NCI-H226 (cell line): ENCODE measurements around the gene SLC35F3.
A peak's percentile ranks its signal among the peaks of the same experiment; 100 is the strongest.
"Not testable (repeated sequence)": the region's sequence is repeated elsewhere in the genome, so short reads cannot be mapped to it uniquely, and the experiment has no call there.

ENCODE experiments used
- DNase-seq: peaks from one replicate; pipeline ENCODE4 v3.0.0-alpha.2; 2015

Gene SLC35F3

GRCh38 chr1:234300096-234300495 lies 395.6 kb downstream of the SLC35F3 start:
- no peak for DNase-seq

GRCh38 chr1:234301663-234302062 lies 397.2 kb downstream of the SLC35F3 start:
- DNase-seq: not testable (repeated sequence)

GRCh38 chr1:234302354-234302962 lies 398.0 kb downstream of the SLC35F3 start:
- DNase-seq: no peak

GRCh38 chr1:234303231-234303630 lies 398.8 kb downstream of the SLC35F3 start:
- DNase-seq: no peak

GRCh38 chr1:234307726-234308125 lies 403.2 kb downstream of the SLC35F3 start:
- no peak for DNase-seq

- DNase-seq: no peak
These were observed 404.7 kb downstream of the SLC35F3 start for GRCh38 chr1:234309243-234309597.

GRCh38 chr1:234309598-234310459 lies 405.4 kb downstream of the SLC35F3 start:
- DNase-seq: peak; percentile 12

- no peak for DNase-seq
These were observed 406.0 kb downstream of the SLC35F3 start for GRCh38 chr1:234310460-234310817.

GRCh38 chr1:234311414-234311813 lies 406.9 kb downstream of the SLC35F3 start:
- no peak for DNase-seq

GRCh38 chr1:234313171-234313570 lies 408.7 kb downstream of the SLC35F3 start:
- no peak for DNase-seq

GRCh38 chr1:234315091-234315541 lies 410.6 kb downstream of the SLC35F3 start:
- DNase-seq: peak; percentile 67

- DNase-seq: no peak
These were observed 411.1 kb downstream of the SLC35F3 start for GRCh38 chr1:234315588-234315987.

GRCh38 chr1:234316486-234316885 lies 412.0 kb downstream of the SLC35F3 start:
- DNase-seq: no peak

- DNase-seq: no peak
These were observed 412.5 kb downstream of the SLC35F3 start for GRCh38 chr1:234316937-234317336.

- no peak for DNase-seq
These were observed 415.6 kb downstream of the SLC35F3 start for GRCh38 chr1:234320069-234320468.

- no peak for DNase-seq
These were observed 416.1 kb downstream of the SLC35F3 start for GRCh38 chr1:234320549-234320948.

GRCh38 chr1:234321231-234321630 lies 416.8 kb downstream of the SLC35F3 start:
- DNase-seq: no peak

- DNase-seq: no peak
These were observed 417.6 kb downstream of the SLC35F3 start for GRCh38 chr1:234322097-234322496.

GRCh38 chr1:234322979-234323378 lies 418.5 kb downstream of the SLC35F3 start:
- DNase-seq: no peak

GRCh38 chr1:234324821-234325220 lies 420.3 kb downstream of the SLC35F3 start:
- DNase-seq: no peak

- DNase-seq: no peak
These were observed 421.5 kb downstream of the SLC35F3 start for GRCh38 chr1:234325878-234326496.

GRCh38 chr1:234326497-234327366 lies 422.3 kb downstream of the SLC35F3 start:
- DNase-seq: no peak

GRCh38 chr1:234327577-234328164 lies 423.2 kb downstream of the SLC35F3 start:
- DNase-seq: no peak
